ENCODE results near the gene ALG2.

Gene ALG2

DNA sequence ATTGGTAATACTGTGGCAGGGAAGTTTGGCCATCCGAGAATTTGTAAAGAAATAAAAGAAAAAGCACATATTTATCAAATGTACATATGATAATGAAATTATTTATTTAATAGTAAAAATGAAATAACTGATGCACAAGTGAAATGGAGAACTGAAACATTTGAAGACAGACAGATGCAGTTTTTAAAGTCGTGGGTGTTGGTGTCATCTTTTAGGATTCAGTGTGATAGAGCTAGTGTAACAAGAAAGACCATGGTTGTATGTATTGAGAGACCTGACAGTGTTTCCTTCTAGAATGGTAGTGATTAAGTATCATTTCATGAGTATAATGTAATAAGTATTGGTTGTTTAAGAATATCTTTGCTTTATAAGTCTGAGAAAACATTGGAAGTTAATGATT, 2.7 kb upstream of the ALG2 start:
- TF ChIP-seq GATA3 (IDR thresholded peaks at IDR 0.05; ENCODE audit: low read depth, low read length) = no peak
- TF ChIP-seq GATA2 (IDR thresholded peaks at IDR 0.05; ENCODE audit: low read depth, low read length) = no peak

DNA sequence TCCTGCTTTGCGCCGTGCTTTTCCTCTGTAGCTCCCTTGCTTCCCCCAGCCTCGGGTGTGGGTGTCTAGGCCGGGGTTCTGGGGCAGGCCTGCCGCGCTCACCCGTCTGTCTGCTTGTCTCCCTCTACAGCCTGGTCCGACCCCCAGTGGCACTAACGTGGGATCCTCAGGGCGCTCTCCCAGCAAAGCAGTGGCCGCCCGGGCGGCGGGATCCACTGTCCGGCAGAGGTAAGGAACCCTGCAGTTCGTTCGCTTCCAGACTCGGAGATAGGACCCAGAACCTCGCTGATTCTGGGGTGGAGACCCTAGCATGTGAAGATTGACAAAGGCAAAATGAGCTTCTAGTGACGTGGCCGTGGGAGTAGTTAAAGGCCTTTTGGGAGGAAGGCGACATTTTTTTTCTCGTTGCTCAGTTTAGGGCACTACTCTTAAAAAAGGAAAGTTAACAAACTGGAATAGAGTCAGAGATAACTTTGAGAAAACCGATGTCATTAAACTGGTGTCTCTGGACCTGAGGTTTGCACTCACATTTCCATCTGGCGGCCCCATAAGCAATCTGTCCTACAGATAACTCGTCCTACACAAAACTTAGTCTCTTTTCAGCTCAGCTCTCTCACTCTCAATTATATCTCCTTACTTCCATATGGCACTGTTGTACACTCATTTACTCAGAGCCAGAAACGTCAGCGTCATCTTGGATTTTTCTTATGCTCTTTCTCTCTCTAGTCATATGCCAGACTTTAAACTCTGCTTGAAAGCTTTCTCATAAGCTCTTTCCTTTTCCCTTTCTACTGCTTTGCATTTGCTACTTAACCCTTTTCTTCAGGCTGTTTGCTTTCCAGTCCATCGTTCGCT, 901 bp upstream of the ALG2 start:
- TF ChIP-seq GATA3 (IDR thresholded peaks at IDR 0.05; ENCODE audit: low read depth, low read length) (no peak), GATA2 (IDR thresholded peaks at IDR 0.05; ENCODE audit: low read depth, low read length) (no peak)

DNA sequence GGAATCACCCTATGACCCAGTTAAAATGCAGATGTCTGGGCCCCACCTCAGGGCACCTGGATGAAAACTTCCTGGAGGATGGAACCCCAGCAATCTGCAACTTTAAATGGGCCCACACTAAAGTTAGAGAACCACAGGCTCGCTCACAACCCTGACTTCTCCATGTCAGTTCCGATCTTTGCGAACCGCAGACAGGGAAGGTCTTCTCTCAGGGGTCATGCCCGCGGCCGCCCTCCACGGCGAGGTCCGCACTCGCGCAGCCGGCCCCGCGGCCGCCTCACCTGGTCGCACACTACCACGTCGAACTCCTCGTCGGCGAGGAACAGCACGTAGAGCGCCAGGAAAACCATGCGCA, 499 bp downstream of the ALG2 start:
- TF ChIP-seq GATA3 (IDR thresholded peaks at IDR 0.05; ENCODE audit: low read depth, low read length) = no peak
- no peak for TF ChIP-seq GATA2 (IDR thresholded peaks at IDR 0.05; ENCODE audit: low read depth, low read length)

DNA sequence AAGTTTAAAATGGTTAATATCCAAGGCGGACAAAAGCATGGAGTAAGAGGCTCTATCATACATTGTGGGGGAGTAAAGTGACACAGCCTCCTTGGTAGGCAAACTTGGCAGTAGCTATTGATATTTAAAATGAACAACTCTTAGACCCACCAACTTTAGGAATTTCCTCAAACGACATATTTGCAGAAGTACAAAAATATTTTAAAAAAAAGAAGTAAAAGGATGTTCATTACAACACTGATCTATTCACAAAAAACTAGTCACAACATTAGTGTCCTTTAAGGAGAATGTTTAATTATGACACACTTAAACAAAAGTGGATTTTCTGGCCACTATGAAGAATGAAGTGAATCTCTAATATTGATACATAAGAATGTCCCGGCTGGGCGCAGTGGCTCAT, 1.7 kb downstream of the ALG2 start:
- TF ChIP-seq GATA3 (IDR thresholded peaks at IDR 0.05; ENCODE audit: low read depth, low read length) (no peak), GATA2 (IDR thresholded peaks at IDR 0.05; ENCODE audit: low read depth, low read length) (no peak)

DNA sequence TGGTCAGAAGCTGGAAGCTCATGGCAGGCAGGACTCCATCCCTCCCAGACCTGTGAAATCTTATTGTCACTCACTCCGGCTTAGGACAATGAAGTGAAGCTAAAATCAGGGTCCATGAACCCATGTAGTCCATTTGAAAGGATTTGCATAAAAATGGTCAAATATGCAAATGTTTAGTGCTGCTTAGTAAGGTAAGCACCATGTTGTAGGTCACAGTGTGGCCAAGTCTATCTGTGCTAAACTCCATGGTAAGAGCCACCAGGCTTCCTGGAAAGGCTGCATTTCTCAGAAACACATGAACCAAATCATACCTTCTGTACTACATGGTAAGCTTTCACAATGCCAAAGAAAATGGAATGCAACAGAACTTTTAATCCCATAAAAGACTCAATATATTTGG, 5.7 kb downstream of the ALG2 start:
- TF ChIP-seq GATA3 (IDR thresholded peaks at IDR 0.05; ENCODE audit: low read depth, low read length) = no peak
- TF ChIP-seq GATA2 (IDR thresholded peaks at IDR 0.05; ENCODE audit: low read depth, low read length) = no peak

DNA sequence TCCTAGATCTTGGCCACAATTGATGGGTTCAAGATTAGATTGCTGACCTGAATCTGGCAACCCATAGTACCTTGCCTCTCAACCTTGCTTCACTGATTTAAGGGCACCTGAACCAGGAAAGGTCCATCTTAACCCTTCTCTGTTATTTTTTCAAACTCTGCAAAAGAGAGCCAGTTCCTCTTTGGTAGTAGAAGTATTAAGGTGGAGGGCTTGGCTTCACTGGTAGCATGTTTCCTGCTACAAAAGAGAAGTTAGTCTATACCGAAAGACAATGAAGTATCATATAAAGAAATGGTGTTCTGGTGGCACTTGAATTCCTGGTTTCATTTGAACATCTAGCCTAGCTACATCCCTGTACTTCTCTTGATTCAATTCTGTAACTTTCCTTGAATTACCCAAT, 8.5 kb downstream of the ALG2 start:
- no peak for TF ChIP-seq GATA2 (IDR thresholded peaks at IDR 0.05; ENCODE audit: low read depth, low read length)

DNA sequence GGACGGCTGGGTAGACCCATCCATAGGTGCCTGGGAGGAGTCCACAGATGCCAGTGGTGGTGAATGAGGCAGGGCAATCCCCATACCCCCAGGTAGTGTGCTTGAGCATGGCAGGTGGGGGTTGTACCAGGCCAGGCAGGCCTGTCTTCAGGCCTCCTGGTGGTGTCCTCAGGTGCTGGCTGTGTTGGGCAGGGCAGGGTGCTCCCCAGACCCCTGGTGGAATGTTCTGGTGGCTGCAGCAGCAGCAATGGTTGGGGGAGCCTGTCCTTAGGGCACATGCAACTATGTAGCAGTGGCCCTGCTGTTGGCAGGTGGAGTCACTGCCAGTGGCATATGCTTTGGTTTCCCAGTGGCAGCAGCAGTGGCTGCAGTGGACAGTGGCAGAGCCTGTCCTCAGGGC, 10.0 kb downstream of the ALG2 start:
- TF ChIP-seq GATA2 (IDR thresholded peaks at IDR 0.05; ENCODE audit: low read depth, low read length) (no peak), GATA3 (IDR thresholded peaks at IDR 0.05; ENCODE audit: low read depth, low read length) (no peak)

DNA sequence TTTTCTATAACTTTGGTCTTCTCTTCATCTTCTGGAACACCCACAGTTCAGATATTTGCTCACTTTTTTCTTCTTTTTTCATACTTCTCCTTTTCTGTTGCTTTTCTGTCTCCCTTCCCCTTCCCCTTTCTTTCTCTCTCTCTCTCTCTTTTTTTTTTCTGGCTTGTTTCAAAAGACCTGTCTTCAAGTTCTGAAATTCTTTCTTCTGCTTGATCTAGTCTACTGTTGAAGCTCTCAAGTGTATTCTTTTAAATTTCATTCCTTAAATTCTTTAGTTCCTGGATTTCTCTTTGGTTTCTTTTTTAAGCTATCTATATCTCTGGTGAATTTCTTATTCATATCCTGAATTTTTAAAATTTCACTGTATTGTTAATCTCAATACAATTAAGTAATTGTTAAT, 11.2 kb downstream of the ALG2 start:
- TF ChIP-seq GATA2 (IDR thresholded peaks at IDR 0.05; ENCODE audit: low read depth, low read length) = no peak
- TF ChIP-seq GATA3 (IDR thresholded peaks at IDR 0.05; ENCODE audit: low read depth, low read length) = no peak

DNA sequence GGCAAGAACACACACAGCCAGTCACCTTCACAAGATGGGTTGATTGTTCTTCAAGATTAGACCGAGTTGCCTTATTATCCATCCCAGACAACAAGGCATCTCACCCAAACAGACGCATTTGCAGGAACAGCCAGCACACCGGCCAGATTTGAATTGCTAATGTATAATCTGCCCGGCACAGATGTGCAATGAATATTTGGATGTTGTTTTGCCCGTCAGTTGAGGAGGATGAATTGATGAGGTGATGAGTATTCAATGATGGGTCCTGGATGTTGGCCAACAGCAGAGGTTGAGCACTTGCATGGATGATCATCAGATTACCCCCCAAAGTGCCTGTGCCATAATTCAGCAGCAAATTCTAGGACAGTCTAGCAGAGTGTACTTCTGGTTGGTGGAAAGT, 20.1 kb downstream of the ALG2 start:
- no peak for TF ChIP-seq GATA3 (IDR thresholded peaks at IDR 0.05; ENCODE audit: low read depth, low read length)
- no peak for TF ChIP-seq GATA2 (IDR thresholded peaks at IDR 0.05; ENCODE audit: low read depth, low read length)

DNA sequence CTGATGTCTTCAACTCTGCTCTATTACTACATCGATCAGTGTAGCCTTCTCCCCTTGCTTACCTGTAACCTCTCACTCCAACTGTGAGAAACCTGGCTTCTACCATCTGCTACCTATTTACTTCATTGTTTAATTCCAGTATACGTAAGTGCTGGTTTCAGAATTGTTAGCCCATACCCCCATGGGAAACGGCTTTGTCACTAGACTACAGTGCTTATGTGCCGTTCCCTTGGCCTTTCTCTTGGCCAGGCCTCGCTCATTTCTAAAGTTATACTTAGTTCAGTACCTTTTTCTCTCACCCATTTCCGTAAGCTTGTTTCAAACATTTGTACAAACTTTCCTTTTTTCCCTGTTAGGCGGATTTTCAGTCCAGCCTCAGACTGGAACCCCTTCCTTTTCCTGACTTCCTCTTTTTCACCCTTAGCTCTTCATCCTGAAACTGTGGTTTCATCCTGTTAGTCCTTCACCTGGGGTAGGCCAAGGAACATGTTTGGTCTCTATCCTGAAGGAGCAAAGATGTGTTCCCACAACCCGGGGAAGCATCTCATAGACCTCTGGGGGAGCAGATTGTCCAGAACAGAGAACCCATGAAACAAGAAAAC, 21.7 kb downstream of the ALG2 start:
- TF ChIP-seq GATA3 (IDR thresholded peaks at IDR 0.05; ENCODE audit: low read depth, low read length) (no peak), GATA2 (IDR thresholded peaks at IDR 0.05; ENCODE audit: low read depth, low read length) (no peak)

DNA sequence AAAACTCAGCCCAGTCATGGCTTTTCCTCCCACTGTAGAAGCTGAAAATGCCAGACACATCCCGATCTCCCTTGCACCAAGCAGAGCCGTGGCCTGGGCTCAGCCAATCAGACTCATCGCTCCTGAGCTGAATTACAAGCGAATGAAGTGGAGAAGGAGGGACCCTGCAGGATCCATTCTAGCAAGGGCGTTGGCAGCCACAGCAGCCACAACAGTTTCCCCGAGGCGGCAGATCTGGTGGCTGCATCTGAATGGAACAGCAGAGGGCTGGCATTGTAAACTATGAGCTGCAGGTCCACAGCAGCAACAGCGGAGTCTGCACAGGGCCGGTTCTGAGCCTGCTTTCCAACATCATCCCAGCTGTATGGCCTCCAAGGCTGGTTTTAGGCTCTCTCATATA, 23.8 kb downstream of the ALG2 start:
- TF ChIP-seq GATA2 (IDR thresholded peaks at IDR 0.05; ENCODE audit: low read depth, low read length) (no peak), GATA3 (IDR thresholded peaks at IDR 0.05; ENCODE audit: low read depth, low read length) (no peak)

DNA sequence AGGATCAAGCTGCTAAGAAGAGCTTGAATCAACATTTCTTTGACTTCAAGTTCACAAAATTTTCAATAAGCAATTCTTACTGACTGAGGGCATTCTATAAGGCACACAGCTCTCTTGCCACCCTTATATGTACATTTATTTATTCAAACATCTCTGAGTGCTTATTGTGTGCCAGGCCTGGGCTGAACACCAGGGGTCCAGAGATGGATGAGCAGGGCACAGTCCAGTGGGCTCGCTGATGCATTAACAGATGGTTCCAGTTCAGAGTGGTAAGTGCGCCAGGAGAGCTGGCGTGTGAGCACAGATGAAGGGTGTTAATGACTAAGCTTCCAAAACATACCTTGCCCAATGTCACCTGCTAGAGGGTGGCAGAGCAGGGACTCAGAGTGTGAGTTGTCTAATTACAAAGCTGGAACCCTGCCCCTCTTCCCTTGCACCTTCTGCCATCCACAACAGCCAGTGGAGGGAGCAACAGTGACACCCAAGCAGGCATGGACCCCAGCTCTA, 24.6 kb downstream of the ALG2 start:
- TF ChIP-seq GATA2 (IDR thresholded peaks at IDR 0.05; ENCODE audit: low read depth, low read length) = no peak
- TF ChIP-seq GATA3 (IDR thresholded peaks at IDR 0.05; ENCODE audit: low read depth, low read length) = no peak

DNA sequence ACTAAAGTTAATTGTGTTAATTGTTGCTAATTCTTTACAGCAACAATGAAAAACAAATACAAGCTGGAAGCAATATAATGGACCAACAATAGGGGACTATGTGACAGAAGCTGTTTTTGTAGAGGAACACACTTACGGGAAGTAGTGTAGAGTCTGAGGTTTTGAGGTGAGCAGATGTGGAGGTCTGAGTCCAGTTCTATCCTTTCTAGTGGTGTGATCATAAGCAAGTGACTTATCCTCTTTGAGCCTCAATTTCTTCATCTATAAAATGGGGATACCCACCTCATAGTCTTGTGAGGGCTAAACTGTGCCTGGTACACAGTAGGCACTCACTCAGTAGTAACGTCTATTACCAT, 28.3 kb downstream of the ALG2 start:
- TF ChIP-seq GATA3 (IDR thresholded peaks at IDR 0.05; ENCODE audit: low read depth, low read length) (no peak), GATA2 (IDR thresholded peaks at IDR 0.05; ENCODE audit: low read depth, low read length) (no peak)

DNA sequence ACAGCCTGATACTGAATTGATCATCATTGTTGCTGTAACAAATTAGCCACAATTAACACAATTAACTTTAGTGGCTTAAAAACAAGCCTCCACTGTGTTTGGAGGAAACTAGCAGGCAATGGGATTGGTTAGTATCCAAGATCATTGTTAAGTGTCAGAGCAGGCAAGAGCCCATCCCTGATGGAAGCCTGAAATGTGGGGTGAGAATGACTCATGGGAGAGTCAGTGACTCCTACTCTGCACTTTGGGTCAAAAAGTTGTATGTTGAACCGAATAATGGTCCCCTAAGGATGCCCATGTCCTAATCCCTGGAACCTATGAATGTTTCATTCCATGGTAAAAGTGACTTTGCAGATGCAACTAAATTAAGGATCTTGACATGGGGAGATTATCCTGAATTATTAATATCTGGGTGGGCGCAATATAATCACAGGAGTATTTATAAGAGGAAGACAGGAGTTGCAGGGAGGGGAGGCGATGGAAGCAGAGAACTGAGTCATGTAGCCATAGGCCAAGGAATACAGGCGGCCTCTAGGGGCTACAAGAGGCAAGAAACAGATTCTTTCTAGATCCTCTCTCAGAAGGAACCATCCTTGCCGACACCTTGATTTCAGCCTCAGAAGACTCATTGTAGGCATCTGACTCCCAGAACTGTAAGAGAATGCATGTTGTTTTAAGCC, 28.8 kb downstream of the ALG2 start:
- TF ChIP-seq GATA3 (IDR thresholded peaks at IDR 0.05; ENCODE audit: low read depth, low read length) = no peak
- TF ChIP-seq GATA2 (IDR thresholded peaks at IDR 0.05; ENCODE audit: low read depth, low read length) = no peak

All from SH-SY5Y (cell line).